NCI-H2029 treated with DMSO at 0.1 percent for 48 hours (cell line): Measurements from ENCODE around the gene AK9.

Experiments used
- DNase-seq: peaks from one replicate; lab custom pipeline; 2025; lab: John Stamatoyannopoulos, UW

The AK9 gene

DNA sequence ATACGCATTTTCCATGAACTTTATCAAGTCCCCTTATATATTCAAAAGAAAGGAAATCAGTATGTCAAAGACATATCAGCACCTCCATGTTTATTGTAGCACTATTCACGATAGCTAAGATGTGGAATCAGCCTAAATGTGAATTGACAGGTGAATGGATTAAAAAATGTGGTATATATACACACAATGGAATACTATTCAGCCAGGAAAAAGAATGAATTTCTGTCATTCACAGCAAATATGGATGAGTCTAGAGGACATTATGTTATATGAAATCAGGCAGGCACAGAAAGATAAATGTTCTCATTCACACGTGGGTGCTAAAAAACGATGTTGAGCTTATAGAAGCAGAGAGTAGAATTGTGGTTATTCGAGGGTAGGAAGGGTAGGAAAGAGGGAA is 5.4 kb upstream of the AK9 start:
- DNase-seq = no peak

DNA sequence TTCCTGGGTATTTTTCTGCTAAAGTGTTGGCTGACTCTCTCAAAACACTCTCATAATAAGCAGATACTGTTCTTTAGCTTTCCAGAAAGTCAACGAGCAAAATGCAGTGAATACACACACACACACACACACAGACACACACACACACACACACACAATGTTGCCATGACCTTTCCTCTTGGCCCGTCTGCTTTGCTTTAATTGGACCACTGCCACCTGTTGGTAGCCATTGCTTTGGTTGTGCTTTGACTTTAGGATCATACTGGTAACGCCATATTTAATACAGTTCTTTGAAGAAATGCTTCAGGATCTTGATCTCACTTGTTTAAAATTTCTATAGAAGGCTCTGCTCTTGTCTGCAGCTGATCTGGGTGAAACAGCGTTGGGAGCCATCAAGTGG is 4.5 kb upstream of the AK9 start:
- DNase-seq = peak; percentile 16

- no peak for DNase-seq
Observed at GRCh38 chr6:109693111-109693510, 2.1 kb upstream of the AK9 start.

GRCh38 chr6:109690373-109690736 is 647 bp downstream of the AK9 start:
- DNase-seq = peak; percentile 73

- DNase-seq = peak; percentile 34
Observed at GRCh38 chr6:109687271-109687761, 3.7 kb downstream of the AK9 start.

DNA sequence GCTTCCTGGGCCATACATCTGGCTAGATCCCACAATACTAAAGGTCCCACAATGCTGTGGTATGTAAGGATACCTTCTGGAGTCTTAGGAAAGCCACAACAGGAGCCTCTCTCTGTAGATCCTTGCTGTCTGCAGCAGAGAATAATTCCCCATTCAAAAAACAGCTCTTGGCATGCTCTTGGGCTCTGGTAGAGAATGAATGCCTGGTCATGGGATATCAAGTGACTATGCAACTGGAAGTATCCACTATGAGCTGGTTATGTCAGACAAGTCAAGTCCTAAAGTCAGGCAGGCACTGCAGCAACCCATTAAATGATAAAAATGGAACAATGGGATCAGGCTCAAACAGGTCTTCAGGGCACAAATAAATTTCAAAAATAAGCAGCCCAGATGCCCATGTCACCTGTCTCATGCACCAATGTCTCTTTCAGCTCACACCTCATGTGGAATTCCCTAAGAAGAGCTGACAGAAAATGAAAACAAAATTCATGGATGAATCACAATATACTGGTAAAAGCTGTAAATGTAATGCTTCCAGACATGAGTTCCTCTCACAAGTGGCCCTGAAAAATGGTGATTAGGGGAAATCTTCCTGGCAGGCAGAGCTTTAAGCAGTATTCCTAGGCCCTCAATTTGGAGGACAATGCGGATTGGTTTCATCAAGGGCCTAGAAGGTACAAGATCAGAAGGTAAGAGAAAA is 4.3 kb downstream of the AK9 start:
- no peak for DNase-seq

- DNase-seq = peak; percentile 43
Observed at GRCh38 chr6:109678661-109679505, 12.1 kb downstream of the AK9 start.

GRCh38 chr6:109678240-109678639 is 12.8 kb downstream of the AK9 start:
- DNase-seq = peak; percentile 13

DNA sequence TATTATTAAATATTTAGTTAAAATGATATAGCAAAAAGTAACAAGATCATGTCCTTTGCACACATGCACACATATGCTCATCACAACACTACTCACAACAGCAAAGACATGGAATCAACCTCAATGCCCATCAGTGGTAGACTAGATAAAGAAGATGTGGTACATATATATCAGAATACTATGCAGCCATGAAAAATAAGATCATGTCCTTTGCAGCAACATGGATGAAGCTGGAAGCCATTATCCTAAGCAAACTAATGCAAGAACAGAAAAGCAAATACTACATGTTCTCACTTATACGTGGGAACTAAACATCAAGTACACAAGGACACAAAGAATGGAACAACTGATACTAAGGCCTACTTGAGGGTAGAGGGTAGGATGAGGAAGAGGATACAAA is 14.3 kb downstream of the AK9 start:
- DNase-seq = no peak

- no peak for DNase-seq
Observed at GRCh38 chr6:109672839-109673238, 18.2 kb downstream of the AK9 start.

DNA sequence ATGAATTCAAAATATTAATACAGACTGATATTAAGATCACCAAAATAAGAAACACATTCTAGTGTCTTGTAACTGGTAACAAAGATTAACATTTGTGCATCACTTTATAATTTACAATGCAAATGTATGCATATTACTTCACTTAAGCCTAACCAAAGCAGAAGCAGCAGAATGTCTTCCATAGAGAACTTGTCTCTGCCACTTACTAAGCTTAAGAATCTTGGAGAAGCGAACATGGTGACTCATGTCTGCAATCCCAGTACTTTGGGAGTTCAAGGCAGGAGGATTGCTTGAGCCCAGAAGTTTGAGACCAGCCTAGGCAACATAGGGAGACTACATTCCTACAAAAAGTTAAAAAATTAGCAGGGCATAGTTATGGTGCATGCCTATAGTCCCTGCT is 18.8 kb downstream of the AK9 start:
- DNase-seq = no peak

DNA sequence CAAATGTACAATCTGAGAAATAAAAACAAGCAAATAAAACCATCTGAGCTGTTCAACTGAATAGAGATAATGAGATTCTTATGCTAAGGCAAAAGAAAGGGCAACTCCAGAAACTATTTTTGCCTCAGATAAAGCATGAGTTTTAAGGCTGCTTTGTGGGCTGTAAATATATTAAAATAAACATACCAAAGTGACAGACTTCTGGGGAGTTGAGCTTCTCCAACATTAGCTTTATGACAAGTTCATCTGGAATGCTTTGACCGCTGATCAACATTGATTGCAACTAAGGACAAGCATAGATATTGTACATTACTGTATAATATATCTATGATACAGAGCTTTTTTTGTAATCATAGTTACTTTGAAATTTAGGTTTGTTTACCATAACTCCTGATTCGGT is 19.3 kb downstream of the AK9 start:
- DNase-seq = no peak

DNA sequence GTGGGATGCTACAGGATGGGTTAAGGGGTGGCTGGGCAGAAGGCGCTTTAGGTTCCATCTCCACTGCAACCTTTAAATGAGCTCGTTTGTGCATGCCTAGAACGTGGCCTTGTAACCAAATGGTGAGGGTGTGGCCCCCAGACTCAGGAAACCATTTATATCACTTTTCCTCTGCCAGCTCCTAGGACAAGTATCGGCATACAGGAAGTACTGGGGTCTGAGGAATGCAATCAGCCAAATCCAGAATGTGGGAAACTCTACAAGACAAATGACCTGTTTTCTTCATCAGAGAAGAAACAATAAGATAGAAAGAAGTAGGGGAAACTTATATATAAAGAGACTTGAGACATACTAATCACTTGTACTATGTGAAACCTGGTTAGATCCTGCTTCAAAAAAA is 21.2 kb downstream of the AK9 start:
- no peak for DNase-seq

GRCh38 chr6:109662192-109662591 is 28.8 kb downstream of the AK9 start:
- no peak for DNase-seq

DNA sequence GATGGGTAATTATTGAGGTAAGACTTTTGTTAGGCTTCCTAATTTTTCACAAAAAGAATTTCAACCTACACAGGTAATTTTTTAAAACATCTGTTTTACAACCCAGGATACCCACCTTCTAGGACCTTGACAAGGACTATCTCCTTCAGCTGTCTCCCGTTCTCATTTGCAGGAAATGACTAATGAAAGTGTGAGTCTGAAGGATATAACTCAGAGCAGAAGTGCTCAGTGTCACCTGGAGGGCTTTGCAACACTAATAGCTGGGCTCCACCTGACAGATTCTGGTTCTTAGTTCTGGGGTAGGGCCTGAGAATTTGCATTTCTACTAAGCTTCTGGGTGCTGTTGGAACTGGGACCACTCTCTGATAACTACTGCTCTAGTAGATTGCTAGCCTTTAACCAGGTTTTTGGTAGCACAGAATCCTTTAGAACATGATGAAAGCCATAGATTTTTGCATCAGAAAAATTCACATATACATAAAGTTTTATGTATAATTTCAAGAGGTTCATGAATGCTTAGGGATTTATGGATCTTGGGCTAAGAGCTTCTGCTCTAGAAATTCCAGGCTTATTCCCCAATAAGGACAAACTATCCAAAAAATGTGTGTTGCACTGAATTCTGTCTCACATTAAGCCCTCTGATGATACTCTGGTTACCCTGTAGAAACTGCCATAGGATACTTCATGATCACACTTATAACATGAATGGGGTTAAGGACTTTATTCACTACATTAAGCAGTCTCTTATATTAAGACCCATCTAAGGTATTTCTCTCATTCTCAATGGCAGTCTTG is 30.3 kb downstream of the AK9 start:
- no peak for DNase-seq

- DNase-seq = no peak
Observed at GRCh38 chr6:109655761-109656262, 35.2 kb downstream of the AK9 start.

DNA sequence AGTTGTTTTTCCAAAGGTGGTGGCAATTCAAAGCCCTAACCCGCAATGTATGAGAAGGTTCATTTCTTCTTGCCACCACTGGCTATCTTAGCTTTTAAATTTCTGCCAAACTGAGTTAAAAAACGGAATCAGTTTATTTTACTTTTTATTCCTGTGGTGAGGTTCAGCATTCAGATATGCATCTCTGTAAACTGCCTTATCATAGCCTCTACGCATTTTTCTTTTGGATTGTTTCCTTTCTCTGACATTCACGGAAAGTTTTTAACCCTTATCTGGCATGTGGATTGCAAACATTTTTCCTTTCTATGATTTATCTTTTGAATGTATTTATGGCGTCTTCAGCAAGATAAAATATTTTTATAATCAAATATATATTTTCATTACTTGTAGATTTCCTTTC is 37.7 kb downstream of the AK9 start:
- no peak for DNase-seq

GRCh38 chr6:109644131-109644530 is 46.9 kb downstream of the AK9 start:
- DNase-seq = no peak

DNA sequence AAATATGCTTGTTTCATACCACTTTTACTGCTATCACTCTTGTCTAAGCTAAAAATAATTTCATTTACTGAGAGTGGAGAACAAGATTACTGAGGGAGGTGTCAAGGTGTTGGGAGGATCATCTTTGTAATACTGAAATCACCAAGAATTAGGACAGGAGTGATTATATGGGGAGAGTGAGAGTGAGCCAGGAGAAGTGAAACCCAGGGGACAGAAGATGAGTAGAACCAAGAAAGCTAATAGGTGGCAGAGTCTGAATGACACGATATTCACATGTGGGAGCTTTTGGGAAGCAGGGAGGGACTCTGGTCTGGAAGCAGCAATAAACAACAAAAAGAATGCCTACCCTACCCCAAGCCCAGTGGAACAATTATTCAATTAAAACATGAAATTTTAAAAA is 58.6 kb downstream of the AK9 start:
- no peak for DNase-seq

- DNase-seq = no peak
Observed at GRCh38 chr6:109631403-109631802, 59.6 kb downstream of the AK9 start.

DNA sequence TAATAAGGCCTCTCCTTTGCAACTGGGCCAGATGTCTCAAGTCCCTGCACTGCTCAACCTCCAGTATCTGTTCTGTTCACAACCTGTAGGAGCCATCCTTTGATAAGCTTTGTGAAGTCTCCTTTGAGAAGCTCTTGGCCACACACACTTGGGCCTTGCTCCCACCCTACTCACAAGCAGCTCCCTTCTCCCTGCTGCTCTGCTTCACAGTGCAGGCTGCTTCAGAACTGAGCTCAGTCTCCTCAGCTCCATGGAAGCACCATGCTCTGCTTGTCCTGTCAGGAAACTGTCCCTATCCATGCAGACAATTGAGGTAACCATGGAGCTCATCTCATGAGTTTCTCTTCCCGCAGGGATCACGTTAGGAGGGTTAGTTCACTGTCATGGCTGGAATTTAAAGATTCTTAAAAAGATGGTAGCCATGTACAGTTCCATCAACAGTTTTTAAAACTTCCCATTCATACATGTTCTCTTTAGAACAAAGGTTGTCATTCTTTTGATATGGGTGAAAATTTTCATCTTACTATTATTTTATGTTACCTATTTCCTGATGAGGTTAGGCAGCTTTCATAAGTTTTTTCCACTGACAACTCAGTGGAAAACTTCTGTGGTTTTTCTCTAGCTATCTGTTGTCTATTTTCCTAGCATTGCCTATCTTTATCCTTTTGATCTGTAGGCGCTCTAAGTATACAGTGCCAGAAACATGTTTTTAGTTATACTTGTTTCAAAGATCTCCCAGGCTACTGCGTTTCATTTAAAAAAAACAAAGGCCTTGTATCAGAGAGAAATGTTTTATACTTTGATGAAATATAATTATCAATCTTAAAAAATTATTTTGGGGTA is 62.6 kb downstream of the AK9 start:
- no peak for DNase-seq

- DNase-seq = no peak
Observed at GRCh38 chr6:109626311-109626710, 64.7 kb downstream of the AK9 start.
